SIG-M5 (cell line): ENCODE results near the gene COPE.

ENCODE experiments used
- DNase-seq: peaks from one replicate; lab custom pipeline; 2025; lab: John Stamatoyannopoulos, UW

The COPE gene

GRCh38 chr19:18867751-18868150 is 51.4 kb downstream of the COPE start:
- DNase-seq, result no peak

GRCh38 chr19:18867199-18867598 is 52.0 kb downstream of the COPE start:
- no peak for DNase-seq

GRCh38 chr19:18866800-18867123 is 52.4 kb downstream of the COPE start:
- DNase-seq, result no peak

- no peak for DNase-seq
Measured at GRCh38 chr19:18865973-18866799, 53.0 kb downstream of the COPE start.

- DNase-seq, result no peak
Measured at GRCh38 chr19:18865106-18865972, 53.8 kb downstream of the COPE start.

- DNase-seq, result no peak
Measured at GRCh38 chr19:18863843-18864362, 55.3 kb downstream of the COPE start.

GRCh38 chr19:18862976-18863842 is 56.0 kb downstream of the COPE start:
- no peak for DNase-seq

- no peak for DNase-seq
Measured at GRCh38 chr19:18861917-18862316, 57.3 kb downstream of the COPE start.

GRCh38 chr19:18861235-18861634 is 58.0 kb downstream of the COPE start:
- DNase-seq, result no peak

GRCh38 chr19:18860725-18861124 is 58.5 kb downstream of the COPE start:
- DNase-seq, result no peak

GRCh38 chr19:18860302-18860700 is 58.9 kb downstream of the COPE start:
- DNase-seq, result no peak

- no peak for DNase-seq
Measured at GRCh38 chr19:18859676-18860301, 59.4 kb downstream of the COPE start.

GRCh38 chr19:18858906-18859646 is 60.1 kb downstream of the COPE start:
- DNase-seq, result no peak

GRCh38 chr19:18857223-18857622 is 62.0 kb downstream of the COPE start:
- DNase-seq, result no peak

GRCh38 chr19:18856385-18857126 is 62.6 kb downstream of the COPE start:
- no peak for DNase-seq

- DNase-seq, result no peak
Measured at GRCh38 chr19:18855647-18856384, 63.4 kb downstream of the COPE start.

- no peak for DNase-seq
Measured at GRCh38 chr19:18854982-18855381, 64.2 kb downstream of the COPE start.

GRCh38 chr19:18853755-18854427 is 65.3 kb downstream of the COPE start:
- no peak for DNase-seq

- no peak for DNase-seq
Measured at GRCh38 chr19:18852648-18853047, 66.5 kb downstream of the COPE start.
